ENCODE data around the gene IPCEF1.
"Not testable (repeated sequence)": the region's sequence is repeated elsewhere in the genome, so short reads cannot be mapped to it uniquely, and the experiment has no call there.

IPCEF1 gene

GRCh38 chr6:154371281-154371680 is 14.7 kb upstream of the IPCEF1 start:
- no peak for DNase-seq (ENCODE audit: low read depth)

- no peak for DNase-seq (ENCODE audit: low read depth)
Measured at GRCh38 chr6:154370545-154370944, 13.9 kb upstream of the IPCEF1 start.

- DNase-seq (ENCODE audit: low read depth) = no peak
Measured at GRCh38 chr6:154367839-154368695, 11.5 kb upstream of the IPCEF1 start.

DNA sequence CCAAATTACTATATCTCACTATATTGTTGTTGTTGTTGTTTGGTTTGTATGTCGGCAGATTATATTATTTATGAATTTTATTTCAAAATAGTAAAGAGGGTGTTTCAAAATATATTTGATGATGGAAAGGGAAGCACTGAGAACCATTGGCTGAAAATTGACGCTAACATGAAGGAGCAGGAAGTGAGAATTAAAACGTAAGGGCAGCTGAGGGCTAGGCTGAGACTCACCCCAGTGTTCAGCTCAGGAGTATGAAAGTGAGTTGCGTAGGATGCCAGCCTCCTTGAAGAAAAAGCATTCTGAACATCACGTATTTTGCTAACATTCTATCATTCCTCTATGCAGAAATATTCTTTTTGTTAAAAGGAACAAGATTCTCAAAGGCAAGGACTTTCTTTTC is 10.7 kb upstream of the IPCEF1 start:
- no peak for DNase-seq (ENCODE audit: low read depth)

- DNase-seq (ENCODE audit: low read depth) = no peak
Measured at GRCh38 chr6:154363821-154364220, 7.2 kb upstream of the IPCEF1 start.

- DNase-seq (ENCODE audit: low read depth) = no peak
Measured at GRCh38 chr6:154361476-154361875, 4.9 kb upstream of the IPCEF1 start.

DNA sequence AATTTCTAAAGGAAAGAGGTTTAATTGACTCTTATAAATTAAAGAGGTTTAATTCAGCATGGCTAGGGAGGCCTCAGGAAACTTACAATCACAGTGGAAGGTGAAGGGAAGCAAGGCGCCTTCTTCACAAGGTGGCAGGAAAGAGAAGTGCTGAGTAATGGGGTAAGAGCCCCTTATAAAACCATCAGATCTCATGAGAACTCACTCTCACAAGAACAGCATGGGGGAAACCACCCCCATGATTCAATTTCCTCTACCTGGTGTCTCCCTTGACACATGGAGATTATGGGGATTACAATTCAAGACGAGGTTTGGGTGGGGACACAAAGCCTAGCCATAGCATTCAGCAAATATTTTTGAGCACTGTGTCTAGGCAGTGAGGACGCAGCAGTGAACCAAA is 3.9 kb upstream of the IPCEF1 start:
- no peak for DNase-seq (ENCODE audit: low read depth)

- DNase-seq (ENCODE audit: low read depth) = no peak
Measured at GRCh38 chr6:154359679-154360078, 3.1 kb upstream of the IPCEF1 start.

DNA sequence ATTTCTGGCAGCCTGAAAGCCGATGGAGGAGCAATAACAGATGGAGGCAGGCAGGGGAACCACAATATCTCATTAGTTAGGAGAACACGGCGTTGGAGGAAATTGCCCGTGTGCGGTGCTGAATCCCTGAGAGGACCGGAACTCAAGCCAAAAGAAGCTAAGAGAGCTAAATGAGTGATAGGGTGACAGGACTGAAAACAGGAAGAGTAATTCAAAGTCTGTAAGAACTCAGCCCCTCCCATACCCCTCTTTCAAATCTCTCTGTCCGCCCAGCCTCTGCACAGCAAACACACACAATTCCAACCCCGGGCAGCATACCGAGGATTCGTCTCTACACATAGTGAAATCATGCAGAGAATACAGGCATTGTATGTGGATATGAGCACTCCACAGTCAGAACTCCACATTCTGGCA is 2.6 kb upstream of the IPCEF1 start:
- DNase-seq (ENCODE audit: low read depth) = no peak

- DNase-seq (ENCODE audit: low read depth) = no peak
Measured at GRCh38 chr6:154358019-154358545, 1.5 kb upstream of the IPCEF1 start.

GRCh38 chr6:154356113-154356512 is 490 bp downstream of the IPCEF1 start:
- no peak for DNase-seq (ENCODE audit: low read depth)

GRCh38 chr6:154354265-154354777 is 2.3 kb downstream of the IPCEF1 start:
- DNase-seq (ENCODE audit: low read depth) = no peak

- no peak for DNase-seq (ENCODE audit: low read depth)
Measured at GRCh38 chr6:154353626-154354025, 3.0 kb downstream of the IPCEF1 start.

DNA sequence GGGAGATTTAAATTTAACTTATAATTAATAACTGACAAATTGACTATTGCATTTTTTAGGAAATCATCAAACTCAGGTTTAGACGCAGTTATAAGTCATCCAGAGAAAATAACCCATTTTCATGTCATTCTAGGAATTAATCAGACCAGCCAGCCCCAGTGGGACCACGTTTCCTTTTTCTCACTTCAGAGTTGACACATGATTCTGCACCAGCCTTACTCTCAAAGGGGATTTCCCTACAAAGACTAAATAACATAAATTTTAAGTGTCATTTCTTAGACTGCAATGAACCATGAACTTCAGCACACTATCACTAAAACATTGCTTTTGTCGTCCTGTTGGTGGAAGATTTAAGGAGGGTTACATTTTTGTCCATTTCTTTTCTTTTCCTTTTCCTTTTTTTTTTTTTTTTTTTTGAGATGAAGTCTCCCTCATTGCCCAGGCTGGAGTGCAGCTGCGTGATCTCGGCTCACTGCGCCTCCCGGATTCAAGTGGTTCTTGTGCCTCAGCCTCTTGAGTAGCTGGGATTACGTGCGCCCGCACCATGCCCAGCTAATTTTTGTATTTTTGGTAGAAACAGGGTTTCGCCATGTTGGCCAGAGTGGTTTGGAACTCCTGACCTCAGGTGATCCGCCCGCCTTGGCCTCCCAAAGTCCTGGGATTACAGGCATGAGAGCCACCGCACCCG is 3.6 kb downstream of the IPCEF1 start:
- DNase-seq (ENCODE audit: low read depth) = no peak

- DNase-seq (ENCODE audit: low read depth) = no peak
Measured at GRCh38 chr6:154350293-154350692, 6.3 kb downstream of the IPCEF1 start.

DNA sequence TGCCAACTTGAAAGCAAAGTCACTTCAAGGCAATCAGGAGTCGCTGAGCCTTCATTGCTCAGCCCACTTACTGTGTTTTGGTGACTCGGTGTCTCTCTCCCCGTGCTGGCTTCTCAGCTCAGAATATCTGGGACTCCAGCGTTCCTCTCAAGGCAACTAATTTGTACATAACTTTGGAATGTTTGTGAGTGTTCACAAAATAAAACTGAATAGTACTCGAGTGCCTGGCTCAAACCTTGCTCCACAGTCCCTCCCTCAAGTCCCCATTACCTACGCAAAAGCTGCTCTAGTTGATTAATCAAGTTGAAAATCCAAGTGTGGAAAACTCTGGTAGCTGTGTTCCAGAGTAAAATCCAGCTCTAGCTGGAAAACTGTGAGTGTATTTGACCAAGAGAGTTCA is 8.6 kb downstream of the IPCEF1 start:
- no peak for DNase-seq (ENCODE audit: low read depth)

- DNase-seq (ENCODE audit: low read depth) = no peak
Measured at GRCh38 chr6:154345811-154346210, 10.8 kb downstream of the IPCEF1 start.

GRCh38 chr6:154343473-154344308 is 12.9 kb downstream of the IPCEF1 start:
- no peak for DNase-seq (ENCODE audit: low read depth)

DNA sequence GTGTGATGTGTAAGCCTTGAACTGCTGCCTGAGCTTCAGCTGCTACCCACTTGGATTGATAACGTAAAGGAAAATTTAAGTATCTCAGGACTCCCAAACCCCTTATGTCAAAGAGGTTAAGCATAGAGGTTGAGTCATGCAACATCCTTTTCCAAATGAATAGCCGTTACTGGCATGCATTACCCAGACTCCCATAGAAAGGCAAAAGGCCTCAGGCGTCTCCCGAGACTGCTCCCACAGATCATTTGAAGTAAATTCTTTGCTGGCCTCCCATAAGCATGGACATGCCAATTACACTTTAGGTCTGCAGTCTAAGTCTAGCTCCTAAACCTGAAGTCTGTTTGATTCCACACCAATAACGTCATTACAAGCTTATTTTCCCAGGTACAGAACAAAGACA is 14.7 kb downstream of the IPCEF1 start:
- DNase-seq (ENCODE audit: low read depth) = no peak

GRCh38 chr6:154341336-154341735 is 15.3 kb downstream of the IPCEF1 start:
- no peak for DNase-seq (ENCODE audit: low read depth)

DNA sequence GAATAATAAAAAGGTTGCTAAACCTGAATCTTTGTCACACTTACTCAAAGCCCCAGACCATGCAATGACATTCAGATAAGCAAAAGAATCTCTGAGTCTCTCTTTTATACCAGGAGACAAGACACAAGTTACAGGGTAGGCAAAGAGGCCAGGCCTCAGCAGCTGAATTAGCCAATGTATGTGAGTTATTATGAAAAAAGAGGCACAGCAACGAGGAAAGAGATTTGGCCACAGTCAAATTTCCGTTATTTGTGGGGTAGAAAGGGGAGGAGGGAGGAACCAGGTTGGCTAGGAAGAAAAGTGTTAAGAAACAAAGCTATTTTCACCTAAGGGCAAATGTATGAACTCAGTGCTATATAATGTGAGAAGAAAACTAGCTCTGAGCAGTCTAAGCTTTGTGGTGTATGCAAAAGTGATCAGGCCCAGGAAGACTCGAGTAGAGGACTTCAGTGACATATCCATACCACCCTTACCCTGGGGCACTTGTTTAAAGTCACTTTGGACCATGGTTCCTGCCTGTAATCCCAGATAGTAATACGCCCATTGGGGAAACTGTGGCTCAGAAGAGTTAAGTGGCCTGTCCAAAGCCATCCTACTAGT is 19.1 kb downstream of the IPCEF1 start:
- DNase-seq (ENCODE audit: low read depth) = no peak

- DNase-seq (ENCODE audit: low read depth) = not testable (repeated sequence)
Measured at GRCh38 chr6:154334147-154334546, 22.5 kb downstream of the IPCEF1 start.

Data from activated T-helper 1 cell treated with Interleukin-2 at 50 U/mL for 16 hours (primary cell).